Measurements from ENCODE around the gene BTN1A1.
A peak's percentile ranks its signal among the peaks of the same experiment; 100 is the strongest.

- no peak for TF ChIP-seq CTCF (IDR thresholded peaks at IDR 0.05)
- TF ChIP-seq MAX (CRISPR knock-in tag; IDR thresholded peaks at IDR 0.05) = no peak
- no peak for TF ChIP-seq ATF3 (CRISPR knock-in tag; conservative IDR thresholded peaks at IDR 0.05)
- peak; percentile 25; the same call in 1 of the 2 replicates for TF ChIP-seq NFYB (CRISPR knock-in tag; conservative IDR thresholded peaks at IDR 0.05; ENCODE audit: low read depth)
- TF ChIP-seq USF1 (CRISPR knock-in tag; IDR thresholded peaks at IDR 0.05) = no peak
- TF ChIP-seq ZNF416 (CRISPR knock-in tag; IDR thresholded peaks at IDR 0.05) = no peak
- no peak for TF ChIP-seq ZNF219 (CRISPR knock-in tag; IDR thresholded peaks at IDR 0.05; ENCODE audit: borderline replicate concordance)
- no peak for TF ChIP-seq GTF2I (CRISPR knock-in tag; conservative IDR thresholded peaks at IDR 0.05)
Observed at GRCh38 chr6:26473758-26474438, 26.2 kb upstream of the BTN1A1 start.

All from WTC11 (cell line).